ENCODE results near the gene KCNQ1.

KCNQ1 gene

DNA sequence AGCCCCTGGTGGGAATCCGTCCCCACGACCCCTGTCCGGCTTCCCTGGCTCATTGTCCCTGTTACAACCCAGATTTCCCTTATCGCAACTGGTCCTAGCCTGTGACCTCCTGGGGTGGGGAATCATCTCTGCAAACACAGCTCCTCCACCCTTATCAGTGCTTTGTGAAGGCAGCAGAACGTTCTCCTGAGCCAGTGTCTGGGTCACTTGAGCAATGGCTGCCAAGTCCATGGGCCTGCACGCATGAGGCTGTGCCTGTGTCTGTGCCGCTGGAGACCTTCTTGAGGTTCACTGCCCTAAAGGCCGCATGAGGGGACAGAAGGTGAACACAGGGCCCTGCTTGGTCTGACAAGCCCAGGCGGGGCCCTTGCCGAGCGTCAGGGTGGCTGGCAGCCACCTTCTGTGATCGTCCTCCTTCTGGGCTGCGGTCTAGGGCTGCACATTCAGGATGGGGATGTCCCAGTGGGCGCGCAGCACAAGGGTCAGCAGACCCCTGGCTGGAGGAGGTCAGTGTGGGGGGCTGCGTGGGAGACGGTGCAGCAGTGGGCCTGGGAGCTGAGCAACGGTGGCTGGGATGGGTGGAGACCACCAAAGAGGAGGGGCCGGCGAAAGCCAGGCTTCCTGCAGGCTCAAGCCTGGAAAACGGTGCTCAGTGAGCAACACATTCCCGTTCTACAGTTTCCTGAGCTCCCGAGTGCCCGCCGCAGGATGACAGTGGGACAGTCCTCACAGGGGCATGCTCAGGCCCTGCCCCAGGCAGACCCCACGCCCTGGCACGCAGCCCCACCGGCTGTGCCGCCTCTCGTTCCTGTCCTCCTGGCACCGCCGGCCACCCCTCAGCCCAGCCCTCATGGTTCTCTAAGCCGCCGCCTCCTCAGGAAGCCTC is 366.6 kb downstream of the KCNQ1 start:
- H3K9ac ChIP-seq (ENCODE audit: low read depth, low read length), result no peak overlapping the region
- H3K4me1 ChIP-seq (ENCODE audit: control insufficient read depth, insufficient read depth, low read length), result no peaks in the 10 kb centered on the region; the same call in 1 of the 2 replicates
- no peak overlapping the region for H3K27ac ChIP-seq (ENCODE audit: low read depth, low read length)
- H3K9me3 ChIP-seq (ENCODE audit: control insufficient read depth, insufficient read depth, low read length), result no peaks in the 10 kb centered on the region
- H3K4me3 ChIP-seq (ENCODE audit: low read depth, low read length), result no peak overlapping the region
- H3K27me3 ChIP-seq (ENCODE audit: control insufficient read depth, insufficient read depth, low read length), result peaks cover 60% of the 10 kb centered on the region
- H3K36me3 ChIP-seq (ENCODE audit: control insufficient read depth, insufficient read depth, low read length), result no peaks in the 10 kb centered on the region

DNA sequence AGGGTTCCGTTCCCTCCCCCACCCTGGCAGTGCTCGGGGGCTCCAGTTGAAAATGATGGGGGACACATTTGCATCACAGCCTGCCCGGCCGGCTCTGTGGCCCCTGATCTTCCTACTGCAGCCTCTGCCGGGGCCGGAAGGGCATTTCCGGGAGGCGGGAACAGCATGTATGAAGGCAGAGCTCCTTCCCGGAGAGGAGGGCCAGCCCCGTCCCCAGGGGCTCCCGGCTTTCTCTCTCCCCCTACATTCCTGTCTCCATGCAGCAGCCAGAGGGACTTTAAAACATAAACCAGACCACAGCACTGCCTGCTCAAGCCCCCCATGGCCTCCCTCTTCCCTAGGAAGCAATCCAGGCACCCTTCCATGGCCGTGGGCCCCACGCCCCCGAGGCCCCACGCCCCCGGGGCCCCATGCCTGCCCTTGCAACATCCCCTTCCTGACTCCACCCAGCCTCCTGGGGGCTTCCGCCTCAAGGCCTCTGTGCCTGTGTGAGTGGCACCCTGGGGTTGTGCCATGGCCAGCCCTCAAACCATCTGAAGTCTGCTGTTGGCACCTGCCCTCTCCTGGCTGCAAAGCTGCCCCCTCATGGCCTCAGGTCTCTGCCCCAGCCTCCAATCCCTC is 367.7 kb downstream of the KCNQ1 start:
- Histone ChIP-seq H3K9ac (ENCODE audit: low read depth, low read length) (no peak overlapping the region), H3K4me3 (ENCODE audit: low read depth, low read length) (no peak overlapping the region), H3K27ac (ENCODE audit: low read depth, low read length) (no peak overlapping the region), H3K4me1 (ENCODE audit: control insufficient read depth, insufficient read depth, low read length) (no peaks in the 10 kb centered on the region; the same call in 1 of the 2 replicates), H3K9me3 (ENCODE audit: control insufficient read depth, insufficient read depth, low read length) (no peaks in the 10 kb centered on the region), H3K36me3 (ENCODE audit: control insufficient read depth, insufficient read depth, low read length) (no peaks in the 10 kb centered on the region), H3K27me3 (ENCODE audit: control insufficient read depth, insufficient read depth, low read length) (peaks cover 70% of the 10 kb centered on the region)

DNA sequence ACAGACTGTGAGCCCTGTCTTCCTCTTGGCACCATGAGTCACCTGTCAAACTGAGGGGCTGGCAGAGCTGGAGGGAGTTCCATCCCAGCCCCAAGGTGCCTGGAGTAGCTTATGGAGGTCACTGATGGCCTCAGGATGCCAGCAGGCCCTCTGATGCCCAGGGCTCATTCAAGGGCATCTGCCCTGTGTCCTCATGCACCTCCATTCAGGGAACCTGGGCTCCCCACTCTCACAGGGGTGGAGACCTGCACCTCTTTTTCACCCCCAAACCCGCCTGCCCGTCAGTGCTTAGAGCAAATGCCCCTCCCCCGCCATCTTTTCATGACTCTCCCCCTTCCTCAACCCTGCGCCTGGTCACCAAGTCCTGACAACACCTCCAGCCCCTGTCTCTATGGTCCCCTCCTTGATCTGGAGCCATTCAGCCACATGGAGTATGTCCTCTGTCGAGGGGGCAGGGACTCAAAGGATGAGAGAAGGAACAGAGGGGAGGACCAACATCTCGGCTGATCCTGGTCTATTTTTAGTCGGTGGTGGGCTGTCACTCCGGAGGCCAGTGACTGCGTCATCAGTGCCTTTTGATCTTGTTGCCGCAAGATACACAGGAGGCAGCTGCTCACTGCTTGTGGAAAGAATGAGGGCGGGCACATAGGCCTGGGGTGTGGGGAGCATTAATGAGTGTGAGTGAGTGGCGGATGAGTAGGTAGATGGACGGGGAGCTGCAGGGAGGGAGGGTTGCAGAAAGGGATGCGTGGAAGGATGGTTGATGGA is 368.5 kb downstream of the KCNQ1 start:
- no peaks in the 10 kb centered on the region for H3K36me3 ChIP-seq (ENCODE audit: control insufficient read depth, insufficient read depth, low read length)
- H3K27me3 ChIP-seq (ENCODE audit: control insufficient read depth, insufficient read depth, low read length), result peaks cover 68% of the 10 kb centered on the region
- H3K4me1 ChIP-seq (ENCODE audit: control insufficient read depth, insufficient read depth, low read length), result peaks cover 4% of the 10 kb centered on the region; the same call in 1 of the 2 replicates
- no peaks in the 10 kb centered on the region for H3K9me3 ChIP-seq (ENCODE audit: control insufficient read depth, insufficient read depth, low read length)
- no peak overlapping the region for H3K4me3 ChIP-seq (ENCODE audit: low read depth, low read length)
- no peak overlapping the region for H3K27ac ChIP-seq (ENCODE audit: low read depth, low read length)
- no peak overlapping the region for H3K9ac ChIP-seq (ENCODE audit: low read depth, low read length)

DNA sequence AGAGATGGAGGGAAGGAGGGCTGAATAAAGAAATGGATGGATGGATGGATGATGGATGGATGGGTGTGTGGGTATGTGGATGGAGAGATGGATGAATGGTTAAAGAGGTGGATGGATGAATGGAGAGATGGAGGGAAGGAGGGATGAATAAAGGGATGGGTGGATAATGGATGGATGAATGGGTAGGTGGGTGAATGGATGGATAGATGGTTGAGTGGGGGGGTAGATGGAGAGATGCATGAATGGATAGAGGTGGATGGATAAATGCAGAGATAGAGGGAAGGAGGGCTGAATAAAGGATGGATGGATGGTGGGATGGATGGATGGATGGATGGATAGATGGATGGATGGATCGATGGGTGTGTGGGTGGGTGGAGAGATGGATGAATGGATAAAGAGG is 369.2 kb downstream of the KCNQ1 start:
- Histone ChIP-seq H3K9ac (ENCODE audit: low read depth, low read length) (no peak overlapping the region), H3K27me3 (ENCODE audit: control insufficient read depth, insufficient read depth, low read length) (peaks cover 62% of the 10 kb centered on the region), H3K27ac (ENCODE audit: low read depth, low read length) (no peak overlapping the region), H3K4me3 (ENCODE audit: low read depth, low read length) (no peak overlapping the region), H3K9me3 (ENCODE audit: control insufficient read depth, insufficient read depth, low read length) (no peaks in the 10 kb centered on the region), H3K36me3 (ENCODE audit: control insufficient read depth, insufficient read depth, low read length) (no peaks in the 10 kb centered on the region), H3K4me1 (ENCODE audit: control insufficient read depth, insufficient read depth, low read length) (peaks cover 4% of the 10 kb centered on the region; the same call in 1 of the 2 replicates)

DNA sequence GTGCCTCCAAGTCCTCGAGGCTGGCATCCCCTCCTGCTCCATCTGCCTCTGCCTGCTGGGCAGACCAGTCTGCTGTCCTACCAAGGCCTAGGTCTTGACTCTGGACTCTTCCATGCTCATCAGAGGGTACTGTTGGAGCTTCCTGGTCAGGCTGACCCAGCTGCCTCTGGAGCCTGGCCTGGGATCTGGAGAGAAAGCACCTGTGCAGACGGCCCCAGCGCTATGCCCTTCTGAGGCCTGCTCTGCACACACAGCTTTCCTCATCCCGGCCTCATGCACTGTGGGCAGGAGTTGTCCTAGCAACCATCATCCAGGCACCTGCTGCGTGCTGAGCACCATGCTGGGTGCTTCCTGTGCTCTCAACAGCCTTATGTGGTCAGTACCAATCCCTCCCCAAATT is 369.9 kb downstream of the KCNQ1 start:
- no peak overlapping the region for H3K4me3 ChIP-seq (ENCODE audit: low read depth, low read length)
- H3K9me3 ChIP-seq (ENCODE audit: control insufficient read depth, insufficient read depth, low read length), result no peaks in the 10 kb centered on the region; the same call in 1 of the 2 replicates
- peaks cover 4% of the 10 kb centered on the region; the same call in 1 of the 2 replicates for H3K4me1 ChIP-seq (ENCODE audit: control insufficient read depth, insufficient read depth, low read length)
- no peak overlapping the region for H3K27ac ChIP-seq (ENCODE audit: low read depth, low read length)
- peaks cover 60% of the 10 kb centered on the region for H3K27me3 ChIP-seq (ENCODE audit: control insufficient read depth, insufficient read depth, low read length)
- H3K36me3 ChIP-seq (ENCODE audit: control insufficient read depth, insufficient read depth, low read length), result no peaks in the 10 kb centered on the region
- no peak overlapping the region for H3K9ac ChIP-seq (ENCODE audit: low read depth, low read length)

DNA sequence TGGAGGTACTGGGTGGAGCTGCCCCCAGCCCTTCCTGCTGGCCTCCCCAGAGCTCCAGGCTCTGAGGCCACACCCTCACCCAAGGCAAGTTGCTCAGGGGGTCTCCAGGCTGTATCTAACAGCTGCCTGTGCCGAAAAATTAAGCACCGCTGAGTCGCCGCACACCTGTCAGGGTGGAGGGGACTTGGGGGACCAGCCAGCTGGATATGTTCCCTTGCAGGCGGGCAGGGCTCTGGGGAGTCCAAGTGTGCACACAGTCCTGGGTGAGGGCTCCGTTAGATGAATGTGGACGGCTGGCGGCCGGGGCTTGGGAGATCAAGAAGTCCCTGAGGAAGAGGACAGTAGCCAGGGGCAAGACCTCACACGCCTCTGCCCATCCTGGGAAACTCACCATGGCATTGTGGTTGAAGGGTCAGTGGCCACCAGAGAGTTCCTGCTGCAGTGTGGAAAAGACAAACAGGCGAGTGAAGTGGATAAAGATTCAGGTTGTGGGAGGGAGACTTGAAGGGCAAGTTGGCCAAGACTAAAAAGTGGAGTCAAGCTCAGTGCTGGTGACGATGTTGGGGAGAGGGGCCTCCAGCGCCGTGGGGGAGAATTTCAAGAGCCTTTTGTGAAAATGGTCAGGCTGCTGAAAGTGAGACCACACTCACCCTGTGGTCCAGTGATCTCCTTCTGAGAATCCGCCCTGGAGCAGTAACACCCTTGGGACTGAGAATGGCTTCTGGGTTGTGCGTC is 371.1 kb downstream of the KCNQ1 start:
- H3K4me1 ChIP-seq (ENCODE audit: control insufficient read depth, insufficient read depth, low read length), result peaks cover 4% of the 10 kb centered on the region; the same call in 1 of the 2 replicates
- H3K27me3 ChIP-seq (ENCODE audit: control insufficient read depth, insufficient read depth, low read length), result peaks cover 48% of the 10 kb centered on the region
- H3K36me3 ChIP-seq (ENCODE audit: control insufficient read depth, insufficient read depth, low read length), result no peaks in the 10 kb centered on the region
- no peak overlapping the region for H3K4me3 ChIP-seq (ENCODE audit: low read depth, low read length)
- H3K9ac ChIP-seq (ENCODE audit: low read depth, low read length), result no peak overlapping the region
- H3K27ac ChIP-seq (ENCODE audit: low read depth, low read length), result no peak overlapping the region
- no peaks in the 10 kb centered on the region; the same call in 1 of the 2 replicates for H3K9me3 ChIP-seq (ENCODE audit: control insufficient read depth, insufficient read depth, low read length)

DNA sequence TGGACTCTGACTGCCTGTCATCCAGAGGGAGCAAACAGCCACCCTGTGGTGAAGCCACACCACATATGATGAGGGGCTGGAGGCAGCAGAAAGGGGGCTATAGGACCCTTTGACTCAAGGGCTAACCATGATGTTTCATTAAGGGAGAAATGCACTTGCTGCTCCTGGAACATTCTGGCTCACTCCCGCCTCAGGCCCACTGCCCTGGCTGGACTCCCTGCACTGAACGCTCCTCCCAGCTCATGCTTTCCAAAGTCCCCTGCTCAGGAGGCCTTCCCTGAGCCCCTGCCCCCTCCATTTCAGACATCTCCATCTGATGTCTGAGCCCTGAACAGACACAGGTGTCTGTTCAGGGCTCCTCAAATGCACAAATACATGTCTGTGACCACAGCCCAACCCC is 371.7 kb downstream of the KCNQ1 start:
- Histone ChIP-seq H3K4me3 (ENCODE audit: low read depth, low read length) (no peak overlapping the region), H3K9me3 (ENCODE audit: control insufficient read depth, insufficient read depth, low read length) (no peaks in the 10 kb centered on the region; the same call in 1 of the 2 replicates), H3K4me1 (ENCODE audit: control insufficient read depth, insufficient read depth, low read length) (peaks cover 4% of the 10 kb centered on the region; the same call in 1 of the 2 replicates), H3K27ac (ENCODE audit: low read depth, low read length) (no peak overlapping the region), H3K36me3 (ENCODE audit: control insufficient read depth, insufficient read depth, low read length) (no peaks in the 10 kb centered on the region), H3K9ac (ENCODE audit: low read depth, low read length) (no peak overlapping the region), H3K27me3 (ENCODE audit: control insufficient read depth, insufficient read depth, low read length) (peaks cover 48% of the 10 kb centered on the region)

DNA sequence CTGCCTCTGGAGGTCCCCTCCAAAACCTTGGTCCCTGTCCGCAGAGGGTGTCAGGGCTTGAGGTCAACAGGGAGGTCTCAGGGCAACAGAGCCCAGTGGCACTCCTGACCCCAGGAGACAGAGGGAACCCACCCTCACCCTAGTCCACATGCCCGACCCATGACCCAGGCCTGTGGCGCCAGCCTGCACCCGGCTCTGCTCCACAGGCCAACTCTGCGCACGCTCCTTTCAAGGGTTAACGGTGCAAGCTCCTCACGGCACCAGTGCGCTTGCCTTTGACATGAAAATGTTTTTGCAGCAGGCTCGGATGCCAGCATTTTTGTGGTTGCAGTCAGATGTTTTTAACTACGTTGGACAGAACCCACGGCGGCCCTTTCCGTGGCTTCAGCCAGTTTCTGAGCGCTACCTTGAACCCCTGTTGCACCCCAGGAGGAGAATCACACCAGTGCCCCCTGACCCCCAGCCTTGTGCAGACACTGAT is 372.2 kb downstream of the KCNQ1 start:
- Histone ChIP-seq H3K9ac (ENCODE audit: low read depth, low read length) (no peak overlapping the region), H3K4me3 (ENCODE audit: low read depth, low read length) (no peak overlapping the region), H3K27me3 (ENCODE audit: control insufficient read depth, insufficient read depth, low read length) (peaks cover 52% of the 10 kb centered on the region), H3K36me3 (ENCODE audit: control insufficient read depth, insufficient read depth, low read length) (no peaks in the 10 kb centered on the region), H3K27ac (ENCODE audit: low read depth, low read length) (no peak overlapping the region), H3K9me3 (ENCODE audit: control insufficient read depth, insufficient read depth, low read length) (no peaks in the 10 kb centered on the region; the same call in 1 of the 2 replicates), H3K4me1 (ENCODE audit: control insufficient read depth, insufficient read depth, low read length) (peaks cover 4% of the 10 kb centered on the region; the same call in 1 of the 2 replicates)

DNA sequence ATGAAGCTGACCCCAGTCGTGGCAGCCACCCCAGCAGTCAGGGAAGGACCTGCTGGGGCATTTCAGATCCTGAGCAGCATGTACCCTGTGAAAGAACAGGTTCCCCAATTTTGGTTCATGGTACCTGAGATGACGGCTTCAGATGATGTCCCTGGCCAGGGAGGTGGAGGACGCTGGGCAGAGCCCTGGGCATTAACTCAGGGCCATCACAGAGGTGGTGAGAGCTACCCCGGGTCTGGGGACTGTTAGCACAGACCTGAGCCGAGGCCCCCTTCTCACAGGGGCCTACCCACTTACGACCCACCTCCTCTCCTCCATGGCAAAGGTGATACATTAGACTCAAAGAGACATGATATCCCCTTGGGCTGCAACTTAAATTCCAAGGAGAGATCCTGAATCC is 372.6 kb downstream of the KCNQ1 start:
- Histone ChIP-seq H3K36me3 (ENCODE audit: control insufficient read depth, insufficient read depth, low read length) (no peaks in the 10 kb centered on the region), H3K4me1 (ENCODE audit: control insufficient read depth, insufficient read depth, low read length) (peaks cover 4% of the 10 kb centered on the region; the same call in 1 of the 2 replicates), H3K9ac (ENCODE audit: low read depth, low read length) (no peak overlapping the region), H3K9me3 (ENCODE audit: control insufficient read depth, insufficient read depth, low read length) (no peaks in the 10 kb centered on the region; the same call in 1 of the 2 replicates), H3K27me3 (ENCODE audit: control insufficient read depth, insufficient read depth, low read length) (peaks cover 56% of the 10 kb centered on the region), H3K4me3 (ENCODE audit: low read depth, low read length) (no peak overlapping the region), H3K27ac (ENCODE audit: low read depth, low read length) (no peak overlapping the region)

DNA sequence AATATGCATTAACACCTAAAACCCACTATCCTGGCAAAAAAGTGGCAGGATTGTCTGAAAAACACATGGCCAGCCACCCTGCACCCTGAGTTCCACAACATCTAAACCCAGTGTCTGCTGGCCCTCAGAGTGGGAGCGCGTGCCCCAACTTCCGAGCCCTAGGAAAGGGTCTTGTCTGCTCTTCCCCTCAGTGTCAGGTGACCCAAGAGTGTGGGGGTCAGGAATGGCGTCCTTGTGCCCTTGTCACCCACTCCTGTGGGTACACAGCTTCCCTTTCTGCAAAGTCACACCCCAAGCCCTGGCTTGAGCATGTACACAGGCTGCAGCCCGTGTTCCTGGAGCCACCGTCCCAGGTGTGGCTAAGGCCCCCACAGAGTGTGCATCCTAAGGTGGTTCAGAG is 373.2 kb downstream of the KCNQ1 start:
- Histone ChIP-seq H3K27me3 (ENCODE audit: control insufficient read depth, insufficient read depth, low read length) (peaks cover 62% of the 10 kb centered on the region), H3K27ac (ENCODE audit: low read depth, low read length) (no peak overlapping the region), H3K9me3 (ENCODE audit: control insufficient read depth, insufficient read depth, low read length) (peaks cover 4% of the 10 kb centered on the region; the same call in 1 of the 2 replicates), H3K4me3 (ENCODE audit: low read depth, low read length) (no peak overlapping the region), H3K9ac (ENCODE audit: low read depth, low read length) (no peak overlapping the region), H3K36me3 (ENCODE audit: control insufficient read depth, insufficient read depth, low read length) (no peaks in the 10 kb centered on the region), H3K4me1 (ENCODE audit: control insufficient read depth, insufficient read depth, low read length) (peaks cover 4% of the 10 kb centered on the region; the same call in 1 of the 2 replicates)
